HG02759 (cell line): Measurements from ENCODE around the gene ZNF837.
"Not testable (repeated sequence)": the region's sequence is repeated elsewhere in the genome, so short reads cannot be mapped to it uniquely, and the experiment has no call there.

Experiments
- ATAC-seq: cut with Tn5 transposase; IDR thresholded peaks from one replicate; pipeline ENCODE4 v1.9.1; 2021; ENCODE audit warnings: mild to moderate bottlenecking, moderate library complexity; ENCODE audit not compliant: unreplicated experiment

The ZNF837 gene

GRCh38 chr19:58380662-58381459, at the start of gene ZNF837:
TSS of gene ZNF837 (minus strand) at chr19:58381030. CDS start at chr19:58369332, 11,698 bp downstream.
- ATAC-seq, result peak; percentile 85

GRCh38 chr19:58429745-58430144, 48.9 kb upstream of the ZNF837 start:
- no peak for ATAC-seq

GRCh38 chr19:58428617-58429016, 47.8 kb upstream of the ZNF837 start:
- no peak for ATAC-seq

GRCh38 chr19:58417071-58417470, 36.2 kb upstream of the ZNF837 start:
- no peak for ATAC-seq

GRCh38 chr19:58416604-58417003, 35.8 kb upstream of the ZNF837 start:
- no peak for ATAC-seq

- peak; percentile 12 for ATAC-seq
Observed at GRCh38 chr19:58409010-58409790, 28.4 kb upstream of the ZNF837 start.

- ATAC-seq, result peak; percentile 93
Observed at GRCh38 chr19:58408152-58409009, 27.6 kb upstream of the ZNF837 start, which contains the start of gene ZNF584. TSS of gene ZNF584 (plus strand) at chr19:58408649. CDS start at chr19:58409148, 499 bp downstream.

GRCh38 chr19:58407658-58408151, 26.9 kb upstream of the ZNF837 start:
- ATAC-seq, result peak; percentile 7

GRCh38 chr19:58406818-58407657, 26.2 kb upstream of the ZNF837 start:
- ATAC-seq, result no peak

- not testable (repeated sequence) for ATAC-seq
Observed at GRCh38 chr19:58403920-58404478, 23.2 kb upstream of the ZNF837 start.

GRCh38 chr19:58401840-58402421, 21.1 kb upstream of the ZNF837 start:
- ATAC-seq, result no peak

GRCh38 chr19:58400916-58401839, 20.3 kb upstream of the ZNF837 start:
- peak; percentile 100 for ATAC-seq

GRCh38 chr19:58400316-58400915, 19.6 kb upstream of the ZNF837 start:
- ATAC-seq, result no peak

GRCh38 chr19:58399903-58400302, 19.1 kb upstream of the ZNF837 start:
- ATAC-seq, result no peak

- ATAC-seq, result no peak
Observed at GRCh38 chr19:58398545-58398944, 17.7 kb upstream of the ZNF837 start.

GRCh38 chr19:58398087-58398486, 17.3 kb upstream of the ZNF837 start:
- no peak for ATAC-seq

- no peak for ATAC-seq
Observed at GRCh38 chr19:58397533-58398037, 16.8 kb upstream of the ZNF837 start.
